ENCODE measurements around the gene RABEP2. TPM values are rescaled to one million over a fixed set of nuclear protein-coding genes. Genes with fewer than 3 reads are reported as not detected.
"Not testable (repeated sequence)": the region's sequence is repeated elsewhere in the genome, so short reads cannot be mapped to it uniquely, and the experiment has no call there.

Gene RABEP2
- total RNA-seq, 2 experiments from 2014 or later = 84.8 to 87.2 TPM

DNA sequence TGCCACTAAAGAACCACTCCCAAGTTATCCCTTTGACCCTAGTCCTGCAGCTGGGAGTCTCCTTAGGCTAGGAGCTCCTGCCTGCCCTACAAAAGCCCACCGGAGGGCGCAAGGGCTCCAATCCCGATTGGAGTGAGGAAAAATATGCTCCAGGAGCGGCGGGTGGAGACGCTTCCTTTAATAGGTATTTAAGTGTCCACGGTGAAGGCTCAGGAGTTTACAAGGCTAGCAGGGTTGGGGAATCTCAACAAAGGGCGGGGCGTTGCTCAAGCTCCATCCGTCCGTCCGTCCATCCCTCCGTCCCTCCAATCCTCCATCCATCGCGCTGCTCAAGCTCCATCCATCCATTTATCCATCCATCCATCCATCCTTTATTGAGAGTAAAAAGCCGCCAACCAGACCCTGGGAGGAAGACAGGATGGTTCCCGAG is 49.0 kb upstream of the RABEP2 start:
- Histone ChIP-seq H3K36me3 (ENCODE audit: insufficient read depth, low read length) (peaks cover 4% of the 10 kb centered on the region; the same call in 1 of the 2 replicates), H3K4me3 (ENCODE audit: low read depth, low read length, poor library complexity, severe bottlenecking) (peak overlapping the region; percentile 88), H2AFZ (ENCODE audit: low read length) (peak overlapping the region; percentile 90), H3K4me2 (ENCODE audit: low read length) (peak overlapping the region; percentile 98), H4K20me1 (ENCODE audit: insufficient read depth, low read length) (no peaks in the 10 kb centered on the region), H3K27ac (ENCODE audit: low read depth, low read length, poor library complexity, severe bottlenecking) (peak overlapping the region; percentile 39), H3K79me2 (ENCODE audit: insufficient read depth, low read depth, low read length) (peaks cover 4% of the 10 kb centered on the region; the same call in 1 of the 2 replicates), H3K9me3 (ENCODE audit: low read length) (no peaks in the 10 kb centered on the region), H3K9me2 (ENCODE audit: insufficient read depth, low read length) (no peaks in the 10 kb centered on the region), H3K4me1 (ENCODE audit: insufficient read depth, low read length, poor library complexity, severe bottlenecking) (peaks cover 15% of the 10 kb centered on the region)
- intact Hi-C loops (cut with micrococcal nuclease; ENCODE audit: unreplicated experiment) = loop anchor here (1.0 kb wide), 1 partner anchor 44 kb away; no protein-coding TSS in a partner anchor
- ChIA-PET CTCF (ENCODE audit: unreplicated experiment) (interaction anchor here (0.8 to 1.7 kb wide), 4 partner anchors 9 to 23 kb away, joined by 3 to 5 read pairs (median 4); partner anchors contain the start of genes LAT and NFATC2IP), POLR2A (interaction anchor here (0.6 to 1.3 kb wide), 4 partner anchors 11 to 120 kb away, joined by 3 to 6 read pairs (median 4); partner anchors contain the start of gene LAT)
- TF ChIP-seq, protein P1, sequence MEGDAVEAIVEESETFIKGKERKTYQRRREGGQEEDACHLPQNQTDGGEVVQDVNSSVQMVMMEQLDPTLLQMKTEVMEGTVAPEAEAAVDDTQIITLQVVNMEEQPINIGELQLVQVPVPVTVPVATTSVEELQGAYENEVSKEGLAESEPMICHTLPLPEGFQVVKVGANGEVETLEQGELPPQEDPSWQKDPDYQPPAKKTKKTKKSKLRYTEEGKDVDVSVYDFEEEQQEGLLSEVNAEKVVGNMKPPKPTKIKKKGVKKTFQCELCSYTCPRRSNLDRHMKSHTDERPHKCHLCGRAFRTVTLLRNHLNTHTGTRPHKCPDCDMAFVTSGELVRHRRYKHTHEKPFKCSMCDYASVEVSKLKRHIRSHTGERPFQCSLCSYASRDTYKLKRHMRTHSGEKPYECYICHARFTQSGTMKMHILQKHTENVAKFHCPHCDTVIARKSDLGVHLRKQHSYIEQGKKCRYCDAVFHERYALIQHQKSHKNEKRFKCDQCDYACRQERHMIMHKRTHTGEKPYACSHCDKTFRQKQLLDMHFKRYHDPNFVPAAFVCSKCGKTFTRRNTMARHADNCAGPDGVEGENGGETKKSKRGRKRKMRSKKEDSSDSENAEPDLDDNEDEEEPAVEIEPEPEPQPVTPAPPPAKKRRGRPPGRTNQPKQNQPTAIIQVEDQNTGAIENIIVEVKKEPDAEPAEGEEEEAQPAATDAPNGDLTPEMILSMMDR (conservative IDR thresholded peaks at IDR 0.05; ENCODE audit: low read length) = peak; percentile 81
- no peak for TF ChIP-seq EZH2phosphoT487 (IDR thresholded peaks at IDR 0.05; ENCODE audit: borderline replicate concordance, low read depth, low read length)
- DNase-seq (ENCODE audit: low spot score) = peak; percentile 41
- BruUV-seq (replicated peaks) = TSS peak; percentile 98

DNA sequence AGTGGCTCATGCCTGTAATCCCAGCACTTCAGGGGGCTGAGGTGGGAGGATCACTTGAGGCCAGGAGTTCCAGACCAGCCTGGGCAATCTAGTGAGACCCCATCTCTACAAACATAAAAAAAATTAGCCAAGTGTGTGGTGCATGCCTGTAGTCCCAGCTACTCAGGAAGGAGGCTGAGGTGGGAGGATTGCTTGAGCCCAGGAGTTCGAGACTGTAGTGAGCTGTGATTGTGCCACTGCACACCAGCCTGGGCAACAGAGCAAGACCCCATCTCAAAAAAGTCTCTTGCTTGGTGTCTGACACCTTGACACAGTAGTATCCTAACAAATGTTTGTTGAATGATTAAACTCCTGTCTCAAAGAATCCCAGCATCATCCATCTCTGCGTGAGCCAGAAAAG is 44.7 kb upstream of the RABEP2 start:
- CTCF ChIA-PET (ENCODE audit: unreplicated experiment) = interaction anchor here (0.6 kb wide), 1 partner anchor 1147 kb away, joined by 3 read pairs; no protein-coding TSS in a partner anchor
- H3K4me3 ChIP-seq (ENCODE audit: low read depth, low read length, poor library complexity, severe bottlenecking); H3K79me2 ChIP-seq (ENCODE audit: insufficient read depth, low read depth, low read length); H4K20me1 ChIP-seq (ENCODE audit: insufficient read depth, low read length); H3K36me3 ChIP-seq (ENCODE audit: insufficient read depth, low read length); H3K9me3 ChIP-seq (ENCODE audit: low read length); POLR2A ChIA-PET; BruUV-seq (replicated peaks); H3K9me2 ChIP-seq (ENCODE audit: insufficient read depth, low read length); H2AFZ ChIP-seq (ENCODE audit: low read length); DNase-seq (ENCODE audit: low spot score); H3K27ac ChIP-seq (ENCODE audit: low read depth, low read length, poor library complexity, severe bottlenecking); intact Hi-C loops (cut with micrococcal nuclease; ENCODE audit: unreplicated experiment); H3K4me1 ChIP-seq (ENCODE audit: insufficient read depth, low read length, poor library complexity, severe bottlenecking); H3K4me2 ChIP-seq (ENCODE audit: low read length): not testable (repeated sequence)

DNA sequence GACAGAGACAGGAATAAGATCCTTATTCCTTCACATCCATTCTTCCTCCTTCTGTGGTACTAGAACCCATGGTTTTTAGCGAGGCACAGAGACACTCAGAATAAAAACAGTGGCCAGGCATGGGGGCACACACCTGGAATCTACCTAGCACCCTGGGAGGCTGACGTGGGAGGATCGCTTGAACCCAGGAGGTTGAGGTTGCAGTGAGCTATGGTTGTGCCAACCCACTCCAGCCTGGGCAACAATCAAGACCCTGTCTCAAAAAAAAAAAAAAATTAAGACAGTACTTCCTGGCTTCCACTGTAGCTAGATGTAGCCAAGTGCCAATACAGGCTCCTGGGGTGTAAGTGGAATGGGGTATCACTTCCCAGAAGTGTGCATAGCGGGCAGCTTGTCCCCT is 42.1 kb upstream of the RABEP2 start:
- Histone ChIP-seq H3K4me1 (ENCODE audit: insufficient read depth, low read length, poor library complexity, severe bottlenecking) (no peaks in the 10 kb centered on the region), H3K9me2 (ENCODE audit: insufficient read depth, low read length) (no peaks in the 10 kb centered on the region), H2AFZ (ENCODE audit: low read length) (no peak overlapping the region), H3K4me2 (ENCODE audit: low read length) (no peak overlapping the region), H3K27ac (ENCODE audit: low read depth, low read length, poor library complexity, severe bottlenecking) (no peak overlapping the region), H3K9me3 (ENCODE audit: low read length) (no peaks in the 10 kb centered on the region), H4K20me1 (ENCODE audit: insufficient read depth, low read length) (no peaks in the 10 kb centered on the region; the same call in 1 of the 2 replicates), H3K4me3 (ENCODE audit: low read depth, low read length, poor library complexity, severe bottlenecking) (no peak overlapping the region), H3K79me2 (ENCODE audit: insufficient read depth, low read depth, low read length) (no peaks in the 10 kb centered on the region), H3K36me3 (ENCODE audit: insufficient read depth, low read length) (peaks cover 33% of the 10 kb centered on the region)
- BruUV-seq (replicated peaks) = no TSS peak
- DNase-seq (ENCODE audit: low spot score) = no peak
- CTCF ChIA-PET (ENCODE audit: unreplicated experiment) = no interaction called here
- intact Hi-C loops (cut with micrococcal nuclease; ENCODE audit: unreplicated experiment) = no loop called here
- POLR2A ChIA-PET = interaction anchor here (1.0 kb wide), 1 partner anchor 43 kb away, joined by 3 read pairs; no protein-coding TSS in a partner anchor
- TF ChIP-seq EZH2phosphoT487 (IDR thresholded peaks at IDR 0.05; ENCODE audit: borderline replicate concordance, low read depth, low read length) = no peak
- TF ChIP-seq, protein P1 (conservative IDR thresholded peaks at IDR 0.05; ENCODE audit: low read length) = no peak

All from OCI-LY7 (cell line).